Tibial nerve (tissue), 4 donors: ENCODE measurements around the gene NFS1. TPM values are rescaled to one million over a fixed set of nuclear protein-coding genes. Genes with fewer than 3 reads are reported as not detected.

Experiments used
- DNase-seq, 2 donors: peaks; one replicate each; pipeline ENCODE4 v3.0.0-alpha.2; 2019; ENCODE audit warnings: low spot score in 2 of 2
- H3K27ac ChIP-seq, 4 donors: fragments of 200-600 bp; sonication (generic) in 3 of 4; one replicate each; pipeline ENCODE4 v1.5.1; 2017 to 2019; ENCODE audit warnings: mild to moderate bottlenecking in 1 of 4
- H3K27me3 ChIP-seq, 2 donors: fragments of 200-600 bp; sonication (generic) in 1 of 2; one replicate each; pipeline versions ENCODE4 v1.5.1 to v1.6.0; 2017 to 2019
- H3K36me3 ChIP-seq, 3 donors: fragments of 200-600 bp; sonication (generic); one replicate each; pipeline ENCODE4 v1.5.1; 2018 to 2019
- H3K4me1 ChIP-seq, 4 donors: fragments of 200-600 bp; sonication (generic) in 3 of 4; one replicate each; pipeline ENCODE4 v1.5.1; 2017 to 2019
- H3K4me3 ChIP-seq, 4 donors: fragments of 200-600 bp; sonication (generic) in 3 of 4; one replicate each; pipeline ENCODE4 v1.5.1; 2017 to 2019; ENCODE audit warnings: mild to moderate bottlenecking in 1 of 4, moderate library complexity in 1 of 4
- H3K9me3 ChIP-seq, 4 donors: fragments of 200-600 bp; sonication (generic) in 3 of 4; one replicate each; pipeline ENCODE4 v1.5.1; 2017 to 2019
- EP300 ChIP-seq, 2 donors: sonication (generic); formaldehyde crosslinking; IDR thresholded peaks; one replicate each; pipeline ENCODE4 v1.6.1; 2017; ENCODE audit warnings: antibody characterized with exemption in 2 of 2, mild to moderate bottlenecking in 1 of 2
- POLR2A ChIP-seq, 2 donors: fragments of 450-650 bp; IDR thresholded peaks; one replicate each; pipeline ENCODE4 v1.6.1; 2017; ENCODE audit warnings: antibody characterized with exemption in 2 of 2, mild to moderate bottlenecking in 2 of 2, moderate library complexity in 2 of 2
- WGBS, 2 donors: methylation state at CpG; one replicate each; pipeline ENCODE4 v1.1.5; 2018; 5-methylcytosine and 5-hydroxymethylcytosine counted together
- total RNA-seq, 4 donors: library from RNA; depleted of rRNA; stranded (reverse); fragments of >200 nt; gene quantifications; one replicate each; pipeline ENCODE4 v1.1.0, GENCODE V29; 2016
- TF ChIP-seq, protein P1 (sequence below), 5 experiments: fragments of 200-600 bp in 3 of 5; fragments of 450-650 bp in 2 of 5; sonication (generic) in 3 of 5; IDR thresholded peaks; one replicate each; pipeline ENCODE4 v1.5.1; 2016 to 2019; ENCODE audit warnings: antibody characterized with exemption in 5 of 5, mild to moderate bottlenecking in 3 of 5, moderate library complexity in 2 of 5

The NFS1 gene
- total RNA-seq, 4 donors from 2014 or later = 17.7 to 64.1 (median 34.5) TPM

DNA sequence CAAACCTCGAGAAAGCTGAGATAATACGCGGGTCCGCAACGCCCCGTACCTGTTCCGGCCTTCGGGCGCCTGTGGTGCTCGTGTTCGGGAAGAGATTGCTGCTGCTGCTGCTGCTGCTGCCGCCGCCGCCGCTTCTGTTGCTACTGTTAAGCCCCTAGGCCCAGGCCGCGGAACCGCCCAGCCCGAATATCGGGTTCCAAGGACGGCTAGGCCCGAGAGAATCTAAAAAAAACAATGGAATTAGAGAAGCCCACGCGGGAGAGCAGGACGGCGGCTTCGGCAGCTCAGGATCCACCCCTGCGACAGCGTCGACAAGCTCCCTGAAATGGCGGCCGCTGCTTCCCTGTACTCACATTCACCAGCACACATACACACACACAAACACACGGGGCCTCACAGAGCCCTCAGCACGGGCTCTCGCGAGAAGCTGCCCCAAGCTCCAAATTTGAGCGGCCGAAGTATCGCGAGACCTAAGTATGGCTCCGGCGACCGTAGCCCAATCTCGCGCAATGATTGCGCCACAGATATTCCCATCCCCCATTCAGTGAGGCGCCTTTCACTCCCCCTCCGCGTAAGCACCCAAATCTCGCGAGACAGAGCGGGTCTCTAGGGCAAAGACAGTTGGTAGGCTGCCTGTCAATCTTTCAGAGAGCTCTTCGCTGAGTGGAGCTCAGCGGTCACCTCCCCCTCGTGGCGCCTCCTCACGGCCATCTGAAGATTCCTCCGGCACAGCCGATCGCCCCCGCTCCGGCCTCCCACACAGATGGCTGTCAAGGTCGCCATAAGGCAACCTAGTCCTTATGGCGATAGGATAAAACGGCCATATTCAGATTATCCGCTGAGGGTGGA, 43.0 kb upstream of the NFS1 start, which contains the start of gene RBM39:
Gene RBM39 (minus strand): TSS at position 369 of the 849 bp plus-strand sequence. CDS start 1,386 bp downstream, outside the sequence.
- Histone ChIP-seq H3K9me3 (no peaks in the 10 kb centered on the region), H3K27me3 (no peaks in the 10 kb centered on the region), H3K4me3 (peak within 1 kb of the TSS; percentile 66 to 87 (median 74)), H3K36me3 (peaks cover 0 to 31% (median 5%) of the 10 kb centered on the region in 3 donors), H3K4me1 (peaks cover 6 to 40% (median 32%) of the 10 kb centered on the region in 4 donors), H3K27ac (peak within 1 kb of the TSS; percentile 97 to 100 (median 99))
- 0 to 1% methylated on average over 53 to 57 of the region's 66 CpGs for WGBS, 2 donors
- TF ChIP-seq POLR2A (IDR thresholded peaks at IDR 0.05) = peak; percentile 97
- peak; percentile 89 to 99 for TF ChIP-seq EP300 (IDR thresholded peaks at IDR 0.05)
- TF ChIP-seq, protein P1, sequence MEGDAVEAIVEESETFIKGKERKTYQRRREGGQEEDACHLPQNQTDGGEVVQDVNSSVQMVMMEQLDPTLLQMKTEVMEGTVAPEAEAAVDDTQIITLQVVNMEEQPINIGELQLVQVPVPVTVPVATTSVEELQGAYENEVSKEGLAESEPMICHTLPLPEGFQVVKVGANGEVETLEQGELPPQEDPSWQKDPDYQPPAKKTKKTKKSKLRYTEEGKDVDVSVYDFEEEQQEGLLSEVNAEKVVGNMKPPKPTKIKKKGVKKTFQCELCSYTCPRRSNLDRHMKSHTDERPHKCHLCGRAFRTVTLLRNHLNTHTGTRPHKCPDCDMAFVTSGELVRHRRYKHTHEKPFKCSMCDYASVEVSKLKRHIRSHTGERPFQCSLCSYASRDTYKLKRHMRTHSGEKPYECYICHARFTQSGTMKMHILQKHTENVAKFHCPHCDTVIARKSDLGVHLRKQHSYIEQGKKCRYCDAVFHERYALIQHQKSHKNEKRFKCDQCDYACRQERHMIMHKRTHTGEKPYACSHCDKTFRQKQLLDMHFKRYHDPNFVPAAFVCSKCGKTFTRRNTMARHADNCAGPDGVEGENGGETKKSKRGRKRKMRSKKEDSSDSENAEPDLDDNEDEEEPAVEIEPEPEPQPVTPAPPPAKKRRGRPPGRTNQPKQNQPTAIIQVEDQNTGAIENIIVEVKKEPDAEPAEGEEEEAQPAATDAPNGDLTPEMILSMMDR (IDR thresholded peaks at IDR 0.05) = peak; percentile 35 to 76 (median 57)
- DNase-seq = peak; percentile 100

DNA sequence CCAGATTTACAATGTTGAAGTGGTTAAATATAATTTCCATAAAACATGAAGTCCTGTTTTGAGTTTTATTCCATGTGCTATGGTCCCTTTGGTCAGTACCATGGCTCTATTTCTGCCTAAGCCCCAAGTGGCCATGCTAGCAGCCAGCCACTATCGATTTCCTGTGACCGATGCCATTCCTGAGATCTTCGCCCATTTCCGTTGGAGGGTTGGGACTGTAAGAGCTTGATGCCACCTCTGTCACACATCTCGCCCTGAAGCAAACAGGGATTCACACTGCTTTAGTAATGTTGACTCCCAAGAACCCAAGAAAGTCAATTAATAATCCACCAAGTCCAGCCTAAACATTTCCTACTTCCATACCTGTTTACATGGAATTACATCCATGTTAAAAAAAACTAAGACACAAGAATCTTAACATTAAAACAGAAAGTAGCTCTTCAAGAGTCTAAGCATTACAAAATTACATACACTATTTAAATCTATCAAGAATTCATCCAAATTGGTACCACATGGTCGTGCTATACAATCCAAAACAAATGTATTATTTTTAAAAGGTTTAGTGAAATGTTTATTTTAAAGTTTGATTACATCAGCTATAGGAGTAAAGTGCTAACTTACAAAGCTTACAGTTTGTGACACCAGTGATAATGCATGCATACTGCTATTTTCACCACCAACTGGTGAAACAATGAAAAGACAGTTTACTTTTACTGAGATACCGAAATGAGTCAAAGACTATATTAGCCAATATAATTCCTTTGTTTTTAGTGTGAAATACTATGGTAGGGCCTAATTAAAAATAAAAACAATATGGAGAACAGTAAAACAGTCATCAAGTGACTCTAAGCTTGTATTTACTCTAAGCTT, 40.4 kb upstream of the NFS1 start:
- peaks cover 14 to 65% (median 51%) of the 10 kb centered on the region in 4 donors for H3K4me1 ChIP-seq
- 54 to 55% methylated on average over 7 of the region's 7 CpGs for WGBS, 2 donors
- TF ChIP-seq EP300 (IDR thresholded peaks at IDR 0.05) (no peak), POLR2A (IDR thresholded peaks at IDR 0.05) (no peak)
- TF ChIP-seq, protein P1 (IDR thresholded peaks at IDR 0.05) = peak in 2 of 5 experiments; percentile 7 to 13
- DNase-seq = no peak
- H3K27me3 ChIP-seq = no peaks in the 10 kb centered on the region
- H3K36me3 ChIP-seq = peaks cover 0 to 52% (median 15%) of the 10 kb centered on the region in 3 donors
- no peaks in the 10 kb centered on the region for H3K9me3 ChIP-seq
- peak overlapping the region in 3 of 4 donors; percentile 66 to 87 (median 79) for H3K4me3 ChIP-seq
- peak overlapping the region; percentile 97 to 100 (median 99) for H3K27ac ChIP-seq

DNA sequence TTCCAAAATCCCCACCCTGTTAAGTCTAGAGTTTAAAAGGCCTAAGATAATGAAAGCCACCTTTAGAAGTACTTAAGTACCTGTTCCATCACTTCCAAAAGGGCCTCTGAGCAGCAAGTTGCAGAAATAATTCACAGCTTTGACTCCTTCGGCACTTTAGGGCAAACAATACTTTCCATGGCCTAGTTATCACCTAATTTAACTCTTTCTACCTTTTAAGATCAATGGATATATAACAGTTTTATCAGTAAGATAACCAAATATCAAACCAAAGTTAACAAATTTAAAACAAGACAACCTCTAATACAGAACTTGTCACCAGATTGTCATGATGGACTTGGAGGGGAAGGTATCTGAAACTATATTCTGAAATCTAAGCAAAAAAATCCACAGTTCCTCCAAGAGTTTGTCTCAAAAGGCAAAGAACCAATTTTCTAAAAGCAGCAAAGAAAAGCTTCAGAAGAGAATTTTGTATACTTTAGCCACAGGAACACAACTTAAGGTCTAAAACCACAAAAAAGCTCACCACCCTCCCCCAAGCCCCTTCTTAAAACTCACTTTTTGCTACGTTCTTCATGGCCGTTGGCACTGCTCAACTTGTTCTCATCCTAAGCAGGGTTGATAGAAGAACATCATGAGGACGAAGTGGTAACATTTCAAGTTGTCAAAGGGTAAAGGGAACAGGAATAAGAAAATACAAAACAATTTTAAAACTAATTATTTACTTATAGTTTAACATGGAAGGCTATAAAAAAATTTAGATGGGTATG, 39.4 kb upstream of the NFS1 start:
- H3K9me3 ChIP-seq = no peaks in the 10 kb centered on the region
- H3K4me1 ChIP-seq = peaks cover 14 to 70% (median 50%) of the 10 kb centered on the region in 4 donors
- no peak overlapping the region for H3K4me3 ChIP-seq
- peak overlapping the region in 2 of 4 donors; percentile 18 to 97 for H3K27ac ChIP-seq
- WGBS, 2 donors = 56 to 58% methylated on average over 4 of the region's 4 CpGs
- H3K36me3 ChIP-seq = peaks cover 0 to 61% (median 15%) of the 10 kb centered on the region in 3 donors
- no peak for DNase-seq
- H3K27me3 ChIP-seq = no peaks in the 10 kb centered on the region
- TF ChIP-seq EP300 (IDR thresholded peaks at IDR 0.05) (no peak), POLR2A (IDR thresholded peaks at IDR 0.05) (no peak)
- TF ChIP-seq, protein P1 (IDR thresholded peaks at IDR 0.05) = no peak

DNA sequence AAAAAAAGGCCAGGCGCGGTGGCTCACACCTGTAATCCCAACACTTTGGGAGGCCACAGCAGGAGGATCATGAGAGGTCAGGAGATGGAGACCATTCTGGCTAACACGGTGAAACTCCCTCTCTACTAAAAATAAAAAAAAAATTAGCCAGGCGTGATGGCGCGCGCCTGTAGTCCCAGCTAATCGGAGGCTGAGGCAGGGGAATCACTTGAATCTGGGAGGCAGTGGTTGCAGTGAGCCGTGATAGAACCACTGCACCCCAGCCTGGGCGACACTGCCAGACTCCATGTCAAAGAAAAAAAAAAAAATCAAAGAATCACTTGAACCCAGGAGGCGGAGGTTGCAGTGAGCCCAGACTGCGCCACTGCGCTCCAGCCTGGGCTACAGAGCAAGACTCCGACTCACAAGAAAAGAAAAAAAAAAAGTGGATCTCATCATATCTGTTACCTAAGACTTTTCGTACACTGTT, 38.7 kb upstream of the NFS1 start:
- TF ChIP-seq, protein P1 (IDR thresholded peaks at IDR 0.05) = no peak
- TF ChIP-seq EP300 (IDR thresholded peaks at IDR 0.05) (no peak), POLR2A (IDR thresholded peaks at IDR 0.05) (no peak)
- Histone ChIP-seq H3K9me3 (no peaks in the 10 kb centered on the region), H3K27ac (peak overlapping the region in 1 of 4 donors; percentile 97), H3K4me1 (peaks cover 14 to 66% (median 44%) of the 10 kb centered on the region in 4 donors), H3K4me3 (no peak overlapping the region), H3K27me3 (no peaks in the 10 kb centered on the region), H3K36me3 (peaks cover 0 to 68% (median 15%) of the 10 kb centered on the region in 3 donors)
- WGBS, 2 donors = 94 to 95% methylated on average over 15 of the region's 15 CpGs
- DNase-seq = no peak
